Measurements from ENCODE around the gene GGT5. TPM values are rescaled to one million over a fixed set of nuclear protein-coding genes. Genes with fewer than 3 reads are reported as not detected.

The GGT5 gene
- total RNA-seq, 1 donor = 7.2 TPM

DNA sequence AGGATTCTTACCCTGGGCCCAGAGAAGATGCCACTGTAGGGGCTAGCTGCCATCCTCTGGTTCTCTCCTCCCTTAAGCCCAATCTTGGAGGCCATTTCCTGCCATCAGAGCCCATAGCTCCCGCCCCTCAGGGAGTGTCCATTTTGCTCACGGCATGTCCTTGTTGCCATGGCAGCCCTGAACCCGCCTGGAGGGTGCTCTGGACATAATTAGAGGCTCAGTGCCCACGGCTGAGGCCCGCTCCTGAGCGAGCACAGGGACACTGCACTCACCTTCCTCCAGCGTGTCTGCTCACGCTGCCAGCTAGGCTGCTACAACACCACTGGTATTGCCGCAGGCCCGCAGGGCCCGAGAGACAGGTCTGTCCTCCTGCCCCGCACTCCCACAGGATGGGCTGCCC lies 74.7 kb downstream of the GGT5 start:
- peaks cover 50% of the 10 kb centered on the region for H3K36me3 ChIP-seq (ENCODE audit: insufficient read depth, low read length)
- H3K4me1 ChIP-seq (ENCODE audit: insufficient read depth, low read length) = peaks cover 2% of the 10 kb centered on the region
- no peak overlapping the region for H2AFZ ChIP-seq (ENCODE audit: low read length)
- peaks cover 7% of the 10 kb centered on the region for H4K20me1 ChIP-seq (ENCODE audit: insufficient read depth, low read length)
- H3K4me3 ChIP-seq (ENCODE audit: insufficient read depth, low read length) = no peak overlapping the region
- H3K9me3 ChIP-seq (ENCODE audit: low read depth, low read length) = no peaks in the 10 kb centered on the region
- TF ChIP-seq, protein P1, sequence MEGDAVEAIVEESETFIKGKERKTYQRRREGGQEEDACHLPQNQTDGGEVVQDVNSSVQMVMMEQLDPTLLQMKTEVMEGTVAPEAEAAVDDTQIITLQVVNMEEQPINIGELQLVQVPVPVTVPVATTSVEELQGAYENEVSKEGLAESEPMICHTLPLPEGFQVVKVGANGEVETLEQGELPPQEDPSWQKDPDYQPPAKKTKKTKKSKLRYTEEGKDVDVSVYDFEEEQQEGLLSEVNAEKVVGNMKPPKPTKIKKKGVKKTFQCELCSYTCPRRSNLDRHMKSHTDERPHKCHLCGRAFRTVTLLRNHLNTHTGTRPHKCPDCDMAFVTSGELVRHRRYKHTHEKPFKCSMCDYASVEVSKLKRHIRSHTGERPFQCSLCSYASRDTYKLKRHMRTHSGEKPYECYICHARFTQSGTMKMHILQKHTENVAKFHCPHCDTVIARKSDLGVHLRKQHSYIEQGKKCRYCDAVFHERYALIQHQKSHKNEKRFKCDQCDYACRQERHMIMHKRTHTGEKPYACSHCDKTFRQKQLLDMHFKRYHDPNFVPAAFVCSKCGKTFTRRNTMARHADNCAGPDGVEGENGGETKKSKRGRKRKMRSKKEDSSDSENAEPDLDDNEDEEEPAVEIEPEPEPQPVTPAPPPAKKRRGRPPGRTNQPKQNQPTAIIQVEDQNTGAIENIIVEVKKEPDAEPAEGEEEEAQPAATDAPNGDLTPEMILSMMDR (IDR thresholded peaks at IDR 0.05; ENCODE audit: extremely low read depth, low read depth, low read length) = no peak
- no peak overlapping the region for H3K27ac ChIP-seq (ENCODE audit: low read depth, low read length)
- no peaks in the 10 kb centered on the region for H3K79me2 ChIP-seq (ENCODE audit: insufficient read depth, low read length)
- H3K27me3 ChIP-seq (ENCODE audit: insufficient read depth, low read length) = no peaks in the 10 kb centered on the region
- DNase-seq (ENCODE audit: insufficient read length, low spot score, missing footprints) = no peak
- no peak overlapping the region for H3K4me2 ChIP-seq (ENCODE audit: insufficient read depth, low read length)

Other genes starting within 250 kb of the GGT5 start
- gene GSTT4, start 239.6 kb downstream of the GGT5 start, total RNA-seq = not detected in 2 replicates
- gene CABIN1, start 233.8 kb downstream of the GGT5 start, total RNA-seq = 45.4 and 46.3 TPM in 2 replicates
- 0.72 and 2.4 TPM in 2 replicates for gene SUSD2, start 63.6 kb downstream of the GGT5 start, total RNA-seq
- 45.7 and 46.7 TPM in 2 replicates for gene SPECC1L, start 25.7 kb upstream of the GGT5 start, total RNA-seq
- gene ADORA2A, start 182.5 kb upstream of the GGT5 start, total RNA-seq = 0.72 and 1.2 TPM in 2 replicates